T-helper 22 cell (primary cell): ENCODE data around the gene LRTM2.

ENCODE experiments used
- DNase-seq: peaks from one replicate; pipeline ENCODE4 v3.0.0-alpha.2; 2020; ENCODE audit warnings: low read depth

Gene LRTM2

DNA sequence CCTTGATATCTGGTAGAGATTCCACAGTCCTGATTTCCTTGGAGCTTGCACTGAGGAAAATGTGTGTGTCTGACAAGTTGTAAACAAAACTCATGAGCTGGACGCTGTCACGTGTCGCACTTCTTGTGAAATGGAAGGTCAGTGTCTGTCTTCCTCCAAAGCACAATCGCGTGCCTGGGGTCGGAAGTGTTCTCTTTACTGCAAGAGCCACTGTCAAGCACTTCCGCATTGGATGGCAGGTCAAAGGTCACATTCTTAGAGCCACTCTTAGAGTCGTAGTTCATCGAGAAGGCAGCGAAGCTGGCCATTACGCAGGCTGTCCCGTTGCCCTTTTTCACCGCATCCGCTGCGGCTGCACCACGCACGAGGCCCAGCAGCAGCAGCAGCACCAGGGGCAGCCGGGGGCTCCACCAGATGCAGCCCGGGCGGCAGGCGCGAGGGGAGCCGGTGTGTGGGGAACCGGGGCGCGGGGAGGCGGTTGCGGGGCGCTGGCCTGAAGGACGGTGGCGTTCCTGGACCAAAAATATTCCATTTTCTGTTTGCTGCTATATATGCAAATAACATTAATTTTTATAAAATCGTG is 45.0 kb downstream of the LRTM2 start:
- no peak for DNase-seq

DNA sequence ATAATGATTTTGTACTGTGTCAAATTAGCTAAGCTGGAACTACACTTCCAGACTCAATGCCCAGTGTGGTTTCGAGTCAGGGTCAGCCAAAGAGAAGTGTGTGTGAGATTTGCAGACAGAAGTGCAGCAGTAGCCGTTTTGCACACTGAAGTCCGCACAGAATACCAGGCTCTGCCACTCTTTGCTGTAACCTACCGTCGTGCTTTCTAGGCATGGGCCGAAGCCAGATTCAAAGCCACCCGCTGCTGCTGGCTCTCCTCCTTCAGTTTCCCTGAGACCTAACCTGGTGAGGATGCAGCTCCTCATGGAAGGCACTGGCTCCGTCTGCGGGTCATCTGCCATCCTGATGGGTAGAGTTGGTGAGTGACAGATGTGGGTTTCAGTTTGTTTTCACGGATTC is 48.8 kb downstream of the LRTM2 start:
- no peak for DNase-seq

DNA sequence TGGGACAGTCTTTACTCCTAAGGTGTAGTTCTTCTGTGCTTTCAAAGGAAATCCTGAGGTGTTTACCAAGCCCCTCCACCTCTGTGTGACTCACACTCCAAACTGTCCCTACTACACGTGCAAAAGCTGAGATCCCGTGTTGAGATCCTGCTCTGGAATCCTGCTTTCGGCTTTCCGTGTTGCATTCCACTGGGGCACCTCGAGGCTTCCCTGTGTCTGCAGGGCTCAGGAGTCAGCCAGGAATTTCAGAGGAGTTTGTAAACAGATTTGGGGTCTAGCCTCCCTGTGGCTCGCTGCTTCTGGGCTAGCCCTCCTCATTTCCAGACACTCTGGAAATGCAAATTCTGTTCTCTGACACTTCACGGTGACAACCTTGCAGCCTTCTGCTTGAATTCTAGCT is 49.7 kb downstream of the LRTM2 start:
- DNase-seq: no peak

DNA sequence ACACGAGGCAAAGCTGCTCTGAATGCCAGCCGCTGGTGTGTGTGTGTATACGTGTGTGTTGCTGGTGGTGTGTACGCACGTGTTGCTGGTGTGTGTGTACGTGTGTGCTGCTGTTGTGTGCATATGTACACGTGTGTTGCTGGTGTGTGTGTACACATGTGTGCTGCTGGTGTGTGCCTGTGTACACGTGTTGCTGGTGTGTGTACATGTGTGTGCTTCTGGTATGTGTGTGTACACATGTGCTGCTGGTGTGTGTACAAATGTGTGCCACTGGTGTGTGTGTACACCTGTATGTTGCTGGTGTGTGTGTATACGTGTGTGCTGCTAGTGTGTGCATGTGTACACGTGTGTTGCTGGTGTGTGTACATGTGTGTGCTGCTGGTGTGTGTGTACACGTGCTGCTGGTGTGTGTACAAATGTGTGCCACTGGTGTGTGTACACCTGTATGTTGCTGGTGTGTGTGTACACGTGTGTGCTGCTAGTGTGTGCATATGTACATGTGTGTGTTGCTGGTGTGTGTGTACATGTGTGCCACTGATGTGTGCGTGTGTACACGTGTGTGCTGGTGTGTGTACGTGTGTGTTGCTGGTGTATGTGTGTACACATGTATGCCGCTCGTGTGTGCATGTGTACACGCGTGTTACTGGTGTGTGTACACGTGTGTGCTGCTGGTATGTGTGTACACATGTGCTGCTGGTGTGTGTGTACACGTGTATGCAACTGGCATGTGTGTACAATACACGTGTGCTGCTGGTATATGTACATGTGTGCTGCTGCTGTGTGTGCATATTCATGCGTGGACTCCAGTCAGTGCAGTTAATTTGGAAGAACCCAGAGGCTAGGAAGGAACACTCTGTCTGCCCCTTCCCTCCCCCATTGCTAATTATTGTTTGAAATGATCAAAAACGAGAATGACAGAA is 50.9 kb downstream of the LRTM2 start:
- no peak for DNase-seq

DNA sequence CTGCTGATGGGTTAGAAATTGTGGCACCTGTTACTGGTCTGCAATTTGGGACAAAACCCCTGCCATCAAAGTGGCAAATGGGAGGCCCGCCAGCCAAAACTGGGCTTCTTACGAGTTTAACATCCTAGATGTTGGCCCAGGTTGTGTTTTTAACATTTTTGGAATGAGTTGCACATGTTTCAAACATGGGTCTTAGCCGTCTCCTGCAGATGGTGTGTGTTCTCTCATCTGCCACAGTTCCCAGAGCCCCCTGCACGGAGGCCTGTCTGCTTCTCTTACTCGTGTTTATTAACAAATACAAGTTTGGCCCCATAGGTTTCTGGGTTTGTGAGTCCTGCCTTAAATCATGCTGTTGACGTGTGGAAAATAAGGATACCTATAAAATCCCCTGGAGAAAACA is 51.6 kb downstream of the LRTM2 start:
- no peak for DNase-seq

DNA sequence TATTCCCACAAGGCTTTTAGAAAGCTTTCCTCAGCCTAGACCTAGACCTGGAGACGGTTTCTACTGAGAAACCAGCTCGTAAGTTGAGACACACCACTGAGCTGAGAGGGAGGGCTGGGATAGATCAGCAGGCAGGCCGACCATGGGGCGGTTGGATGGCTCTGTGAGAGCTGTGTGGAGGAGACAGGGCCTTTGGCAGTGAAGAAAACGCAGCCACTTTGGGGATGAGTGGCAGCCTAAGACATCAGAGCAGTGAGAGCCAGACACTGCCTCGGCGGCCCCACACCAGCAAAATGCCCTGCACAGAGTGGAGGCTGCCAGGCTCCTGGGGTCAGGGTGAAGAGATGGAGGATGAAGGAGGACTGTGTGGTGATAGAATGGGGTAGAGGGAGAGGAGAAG is 52.1 kb downstream of the LRTM2 start:
- no peak for DNase-seq

DNA sequence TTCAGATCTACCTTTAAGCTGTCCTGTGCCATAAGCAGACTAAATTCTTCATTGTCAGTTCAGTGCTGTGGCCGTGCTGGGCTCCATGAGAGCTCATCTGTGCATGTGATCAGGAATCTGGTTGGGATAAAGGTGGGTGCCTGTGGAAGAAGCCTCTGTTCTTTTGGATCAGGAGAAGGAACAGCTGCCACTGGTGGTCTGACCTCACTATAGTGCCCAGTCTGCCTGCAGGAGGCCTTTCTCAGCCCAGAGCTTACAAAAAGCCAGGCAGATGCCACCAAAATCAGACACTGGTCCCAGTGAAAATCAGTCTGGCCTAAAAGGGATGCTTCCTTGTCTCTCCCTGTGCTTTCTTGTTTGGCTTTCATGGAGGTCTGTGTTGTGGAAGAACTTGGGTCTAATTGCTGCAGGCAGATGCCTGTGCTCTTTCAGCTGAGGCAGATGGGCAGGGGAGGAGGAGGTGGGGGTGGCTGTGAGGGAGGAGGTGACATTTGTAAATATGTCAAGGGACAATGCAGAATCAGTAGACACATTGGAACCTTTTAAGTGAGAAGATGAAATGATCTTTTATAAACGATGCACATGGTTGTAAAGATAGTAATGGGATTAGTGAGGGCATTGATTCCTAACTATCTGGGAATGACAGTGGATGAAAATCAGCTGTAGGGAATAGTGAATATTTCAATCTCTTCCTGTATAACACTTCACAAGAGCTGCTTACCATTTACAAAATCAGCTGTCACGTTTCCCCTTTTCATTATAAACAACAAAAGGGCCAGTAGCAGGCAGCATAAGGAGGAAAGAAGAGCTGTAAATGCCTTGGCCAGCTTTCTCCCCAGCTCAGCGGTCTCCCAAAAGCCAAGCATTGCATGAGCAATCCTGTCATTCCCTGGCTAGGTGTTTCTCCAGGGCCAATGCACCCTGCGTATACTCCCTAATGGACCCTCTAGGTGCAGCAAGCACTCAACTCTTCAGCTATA is 53.5 kb downstream of the LRTM2 start:
- no peak for DNase-seq

DNA sequence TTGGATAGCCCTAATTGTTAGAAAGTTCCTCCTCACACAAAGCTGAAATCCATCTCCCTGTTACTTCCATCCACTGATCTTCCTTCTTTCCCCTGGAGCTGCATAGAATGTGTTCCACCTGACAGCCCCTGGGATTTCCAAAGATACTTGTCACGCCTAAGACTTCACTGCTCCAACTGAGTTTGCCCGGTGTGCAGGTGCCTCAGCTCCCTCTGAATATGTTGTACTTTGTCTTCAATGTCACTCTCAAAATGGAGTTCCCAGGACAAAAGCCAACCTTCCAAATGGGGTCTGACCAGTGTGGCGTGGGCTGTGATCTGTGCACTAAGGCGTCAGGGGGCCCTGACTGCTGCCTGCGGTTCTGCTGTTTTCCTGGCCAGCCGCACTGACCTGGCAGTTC is 55.2 kb downstream of the LRTM2 start:
- no peak for DNase-seq

DNA sequence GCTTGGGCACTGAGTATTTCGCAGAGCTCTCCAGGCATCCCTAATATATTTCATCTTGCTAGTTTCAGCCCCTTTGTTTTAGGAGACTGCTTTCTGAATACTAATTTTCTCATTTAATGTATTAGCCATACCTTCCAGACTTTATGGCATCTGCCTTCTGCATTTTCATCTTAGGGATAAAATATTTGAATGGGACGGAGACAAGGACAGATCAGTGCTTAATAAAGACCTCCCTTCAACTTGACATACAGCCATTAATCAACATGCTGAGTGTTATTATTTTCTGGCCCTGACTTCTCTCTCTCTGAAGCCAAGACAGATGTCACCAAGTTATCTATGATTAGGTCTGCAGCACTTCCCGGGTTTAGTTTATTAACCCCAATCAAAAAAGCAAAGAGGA is 55.7 kb downstream of the LRTM2 start:
- no peak for DNase-seq

DNA sequence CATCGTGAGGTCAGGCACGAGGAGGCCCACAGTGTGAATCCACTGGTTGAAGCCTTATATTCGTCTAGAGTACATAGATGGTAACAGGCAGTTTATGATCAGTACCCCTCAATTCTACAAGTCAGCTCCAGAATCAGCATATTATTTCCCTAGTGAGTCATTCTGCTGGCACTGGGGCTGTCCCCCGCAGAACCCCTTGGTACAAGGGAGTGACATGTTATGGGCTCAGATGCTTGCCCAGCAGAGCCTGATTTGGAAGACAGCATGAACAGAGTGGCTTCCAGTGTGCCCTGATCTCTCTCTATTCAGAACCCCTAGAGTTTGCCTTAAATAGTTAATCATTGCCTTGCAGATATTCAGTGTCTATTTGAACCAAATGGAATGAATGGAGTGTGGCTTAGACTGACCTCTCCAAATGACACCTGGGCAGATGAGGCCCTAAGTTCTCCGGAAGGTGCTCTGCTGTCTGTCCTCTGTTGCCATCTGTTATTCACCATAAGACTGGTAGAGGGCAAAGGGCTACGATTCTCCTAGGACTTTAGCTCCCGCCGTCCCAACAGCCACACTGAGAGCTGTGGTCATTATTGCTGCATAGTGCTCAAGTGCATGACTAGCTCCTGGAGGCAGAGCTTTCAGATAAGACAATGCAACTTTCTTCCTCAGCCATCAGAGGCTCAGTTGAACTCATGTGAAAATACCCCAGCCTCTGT is 57.0 kb downstream of the LRTM2 start:
- no peak for DNase-seq

DNA sequence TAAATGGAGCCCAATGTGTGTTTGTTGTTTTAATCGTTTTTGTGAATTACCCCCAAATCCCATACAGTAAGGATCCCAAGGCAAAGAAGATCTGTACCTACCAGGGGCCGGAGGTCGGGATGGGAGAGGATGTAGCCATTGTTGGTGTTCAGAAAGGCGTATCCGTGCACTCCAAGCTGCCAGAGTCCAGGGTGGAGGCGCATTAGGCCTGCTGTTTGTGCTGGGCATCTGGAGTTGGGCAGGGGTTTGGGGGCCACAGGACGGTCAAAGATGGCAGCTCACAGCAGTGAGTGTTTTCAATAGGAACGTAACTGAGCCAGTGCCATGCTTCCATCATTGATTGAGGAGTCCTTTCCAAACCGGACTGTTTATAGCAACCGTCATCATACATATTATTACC is 57.8 kb downstream of the LRTM2 start:
- no peak for DNase-seq

DNA sequence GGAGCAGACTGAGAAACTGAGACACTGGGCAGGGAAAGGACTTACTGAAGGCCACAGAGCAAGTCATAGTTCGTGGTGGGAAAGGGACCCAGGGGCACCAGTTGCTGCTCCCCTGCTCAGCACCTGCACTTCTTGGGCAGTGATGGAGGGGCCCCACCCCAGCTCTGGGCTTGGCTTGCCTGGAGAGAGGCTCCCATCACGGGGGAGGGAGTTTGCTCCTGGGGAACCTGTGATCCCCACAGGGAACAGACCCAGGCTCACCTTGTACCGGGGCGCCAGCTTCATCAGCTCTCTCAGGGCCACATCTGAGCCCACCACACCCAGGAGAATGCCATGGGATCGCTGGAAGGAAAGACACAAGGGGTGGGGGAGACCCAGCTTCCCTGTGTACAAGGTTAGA is 58.3 kb downstream of the LRTM2 start:
- no peak for DNase-seq

DNA sequence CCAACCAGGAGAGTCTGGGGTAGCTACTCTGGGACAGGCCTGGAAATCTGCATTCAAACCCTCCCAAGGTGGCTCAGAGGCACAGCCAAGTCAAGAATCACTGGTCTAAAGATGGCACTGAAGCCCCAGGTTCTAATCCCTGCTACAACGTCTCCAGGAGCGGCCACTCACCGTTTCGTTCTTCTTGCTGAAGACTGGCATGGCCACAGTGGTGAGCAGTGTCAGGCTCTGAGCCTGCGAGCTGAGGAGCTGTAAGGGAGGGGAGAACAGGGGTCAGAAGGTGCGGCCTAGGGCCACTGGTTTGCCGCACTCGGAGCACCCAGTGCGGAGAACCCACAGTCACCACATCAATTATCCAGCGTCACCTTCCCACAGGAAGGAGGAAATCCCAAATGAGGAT is 59.3 kb downstream of the LRTM2 start:
- DNase-seq: no peak

DNA sequence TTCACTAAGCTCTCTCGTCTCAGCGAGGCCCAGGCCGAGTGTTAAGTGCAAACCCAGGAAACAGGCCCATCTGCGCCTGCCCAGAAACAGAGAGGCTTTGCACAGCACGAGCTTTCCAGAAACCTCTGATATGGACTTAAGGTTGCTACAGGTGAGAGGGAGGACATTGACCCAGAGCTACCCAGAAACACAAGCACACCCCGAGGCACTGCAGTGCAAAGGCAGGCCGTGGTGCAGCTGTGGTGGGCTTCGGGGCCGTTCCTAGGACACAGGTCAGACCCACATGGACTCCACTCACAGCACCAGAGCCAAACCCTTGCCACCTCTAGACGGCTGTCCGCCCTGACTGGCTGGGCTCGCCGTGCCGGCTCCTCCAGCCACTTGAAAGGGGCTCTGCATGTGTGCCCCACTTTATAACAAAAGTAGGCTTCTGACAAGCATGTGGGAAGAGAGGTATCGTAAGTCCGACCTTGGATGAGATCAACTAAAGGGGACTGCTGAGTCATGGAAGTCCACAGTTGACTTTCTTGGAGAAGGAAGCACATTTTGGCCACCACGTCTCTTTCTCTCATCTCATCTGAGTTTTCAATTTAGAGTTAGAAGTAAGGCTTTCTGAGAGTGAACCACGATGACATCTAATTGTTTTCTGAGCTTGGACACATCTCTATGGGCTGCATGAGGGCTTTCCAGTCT is 59.9 kb downstream of the LRTM2 start:
- no peak for DNase-seq

DNA sequence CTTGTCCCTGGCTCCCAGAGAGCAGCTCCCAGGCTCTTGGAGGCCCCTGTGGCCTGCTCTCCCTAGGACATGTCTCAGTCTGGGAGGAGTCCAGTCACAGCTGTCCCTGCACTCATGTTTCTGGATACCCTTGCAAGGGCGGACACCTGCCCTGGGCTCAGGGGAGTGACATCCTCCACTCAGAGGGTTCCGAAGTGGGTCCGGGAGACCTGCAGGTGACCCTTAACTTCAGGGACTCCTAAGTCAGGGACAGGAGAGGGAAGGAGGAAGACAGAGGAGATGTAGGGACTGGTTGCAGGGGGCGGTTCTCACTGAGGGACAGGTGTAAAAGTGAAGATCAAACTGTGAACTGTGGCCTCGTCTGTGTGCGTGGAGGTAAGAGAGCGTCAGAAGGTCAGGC is 60.5 kb downstream of the LRTM2 start:
- DNase-seq: no peak

DNA sequence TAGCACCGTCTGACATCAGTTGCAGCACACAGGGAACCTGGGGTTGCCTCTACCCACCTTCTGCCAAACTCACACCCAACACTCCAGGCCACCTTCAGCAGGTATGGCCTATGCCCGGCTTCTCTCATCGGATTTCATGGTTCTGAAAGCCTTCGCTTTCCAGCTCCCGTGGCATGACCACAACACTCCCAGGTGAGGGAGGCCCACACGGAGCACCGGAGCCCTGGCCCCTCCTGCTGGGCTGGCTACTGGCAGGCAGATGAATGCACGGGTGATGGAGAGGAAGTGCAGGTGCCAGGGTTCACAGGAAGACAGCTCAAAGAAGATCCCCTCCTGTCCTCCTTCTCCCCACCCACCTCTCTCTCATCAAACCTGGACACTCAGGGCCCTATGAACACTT is 60.9 kb downstream of the LRTM2 start:
- no peak for DNase-seq

DNA sequence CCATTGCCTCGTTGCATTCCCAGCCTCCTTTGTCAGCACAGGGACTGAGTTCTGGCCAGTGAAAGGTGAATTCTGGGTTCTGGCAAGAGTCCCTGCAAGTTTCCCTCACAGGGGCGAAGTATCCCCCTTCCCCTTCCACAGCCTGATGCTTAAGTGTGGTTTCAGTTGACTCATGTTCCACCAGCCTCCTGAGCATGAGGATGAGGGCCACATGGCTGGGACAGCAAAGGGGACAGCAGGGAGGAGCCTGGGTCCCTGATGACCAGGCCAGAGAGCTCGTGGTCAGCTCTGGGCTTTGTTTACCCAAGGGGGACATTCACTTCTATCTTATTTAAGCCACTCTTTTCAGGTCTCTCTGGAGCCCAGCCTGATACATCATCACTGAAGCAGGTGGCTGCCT is 61.6 kb downstream of the LRTM2 start:
- no peak for DNase-seq

DNA sequence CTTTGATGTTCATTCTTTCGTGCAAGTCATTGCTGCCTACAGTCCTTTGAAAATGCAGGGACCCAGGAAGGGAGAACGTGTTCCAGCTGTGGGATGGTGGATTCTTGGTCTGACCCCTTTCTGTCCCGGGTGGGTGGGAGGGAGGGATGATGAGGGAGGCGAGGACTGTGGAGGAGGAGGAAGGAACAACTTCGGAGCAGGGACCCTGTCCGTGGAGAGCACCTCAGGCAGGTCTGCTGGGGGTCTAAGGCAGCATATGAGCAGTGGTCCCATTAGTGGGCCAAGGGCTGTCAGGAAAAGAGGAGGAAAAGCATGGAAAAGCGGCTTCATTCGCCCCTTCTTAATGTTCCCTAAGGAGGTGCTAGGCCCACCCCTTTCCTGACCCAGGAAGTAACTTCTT is 62.0 kb downstream of the LRTM2 start:
- no peak for DNase-seq

DNA sequence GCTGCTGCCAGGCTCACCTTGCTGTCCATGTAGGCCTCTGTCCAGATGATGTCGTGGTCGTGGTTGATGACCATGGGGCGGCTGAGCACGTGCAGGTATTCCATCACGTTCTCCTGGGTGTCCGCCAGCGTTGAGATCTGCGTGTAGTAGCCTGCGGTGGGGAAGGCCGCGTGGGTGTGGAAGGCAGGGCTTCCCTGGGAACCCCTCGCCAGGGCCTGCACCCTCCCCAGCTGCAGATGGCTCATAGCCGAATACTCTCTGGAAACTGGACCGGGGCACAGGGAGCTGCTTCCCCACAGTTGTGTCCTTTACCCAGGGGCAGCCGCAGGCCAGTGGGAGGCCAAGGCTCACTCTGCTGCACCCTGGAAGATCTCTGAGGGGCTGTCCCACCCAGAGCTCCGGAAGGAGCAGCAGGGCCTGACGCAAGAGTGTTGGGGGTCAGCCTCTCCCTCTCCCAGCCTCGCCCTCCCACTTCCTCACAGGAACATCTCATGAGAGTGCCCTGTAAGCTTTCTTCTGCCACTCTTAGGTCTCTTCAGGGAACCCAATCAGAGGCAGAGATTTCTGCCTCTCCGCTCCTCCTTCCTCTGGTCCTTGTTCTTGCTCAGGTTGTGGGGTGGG is 62.6 kb downstream of the LRTM2 start:
- DNase-seq: no peak

DNA sequence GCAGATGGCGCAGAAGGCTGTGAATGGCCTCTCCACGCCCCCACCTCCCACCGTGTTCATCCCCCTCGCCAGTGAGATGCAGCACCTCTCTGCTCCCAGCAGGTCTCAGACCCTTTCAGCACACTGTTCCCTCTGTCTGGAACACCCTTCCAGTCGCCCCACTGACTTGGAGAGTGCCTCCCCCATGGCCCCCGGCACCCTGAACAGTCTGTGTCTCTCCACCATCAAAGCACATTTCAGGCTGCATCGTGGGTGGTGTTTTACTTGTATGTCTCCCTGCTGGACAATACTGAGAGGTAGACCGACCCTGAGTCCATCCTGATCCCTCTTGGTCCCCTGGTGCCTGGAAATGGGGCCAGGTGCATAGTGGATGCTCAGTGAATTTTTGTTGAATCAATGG is 63.1 kb downstream of the LRTM2 start:
- DNase-seq: no peak

DNA sequence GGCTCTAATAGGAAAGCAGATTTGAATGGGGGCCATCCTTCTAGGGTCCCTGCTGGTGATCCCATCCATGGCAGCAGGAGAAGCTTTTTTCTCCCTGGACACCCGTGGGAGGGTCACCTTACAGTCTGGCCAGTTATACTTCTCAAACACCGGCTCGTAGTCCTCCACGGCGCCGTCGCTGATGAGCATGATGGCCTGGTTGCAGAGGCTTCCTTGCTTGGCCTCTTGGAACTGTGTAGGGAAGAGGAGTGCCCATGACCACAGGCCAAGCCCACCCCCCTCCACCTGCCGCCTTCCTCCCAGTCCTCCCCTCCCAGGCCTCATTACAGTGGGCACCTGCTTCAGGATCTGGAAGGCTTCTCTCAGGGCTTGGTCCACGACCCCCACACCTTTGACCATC is 64.3 kb downstream of the LRTM2 start:
- no peak for DNase-seq
